Erythroblast (primary cell): ENCODE data around the gene PLCH1.

Experiments
- DNase-seq, 2 experiments: peaks; one replicate each; lab custom pipeline; 2025; lab: John Stamatoyannopoulos, UW
- GATA1 ChIP-seq: IDR thresholded peaks from 2 replicates; pipeline ENCODE4 v1.6.1; 2011; ENCODE audit warnings: low read depth, mild to moderate bottlenecking, control low read depth, low read length, moderate library complexity
- POLR2A ChIP-seq: IDR thresholded peaks from 2 replicates; pipeline ENCODE4 v1.6.1; 2011; ENCODE audit warnings: mild to moderate bottlenecking, low read length

PLCH1 gene

GRCh38 chr3:155608228-155608920 is 136.5 kb downstream of the PLCH1 start:
- TF ChIP-seq POLR2A: no peak
- TF ChIP-seq GATA1: no peak
- no peak for DNase-seq

GRCh38 chr3:155607761-155608160 is 137.1 kb downstream of the PLCH1 start:
- DNase-seq: no peak
- TF ChIP-seq POLR2A (no peak), GATA1 (no peak)

GRCh38 chr3:155605571-155605970 is 139.3 kb downstream of the PLCH1 start:
- TF ChIP-seq GATA1 (no peak), POLR2A (no peak)
- no peak for DNase-seq

GRCh38 chr3:155604967-155605366 is 139.9 kb downstream of the PLCH1 start:
- TF ChIP-seq GATA1: no peak
- no peak for TF ChIP-seq POLR2A
- DNase-seq: no peak

- DNase-seq: no peak
- TF ChIP-seq POLR2A: no peak
These were observed 140.7 kb downstream of the PLCH1 start for GRCh38 chr3:155604126-155604525.

- no peak for TF ChIP-seq GATA1
- no peak for TF ChIP-seq POLR2A
- no peak for DNase-seq
These were observed 141.6 kb downstream of the PLCH1 start for GRCh38 chr3:155603302-155603701.

GRCh38 chr3:155602307-155602706 is 142.6 kb downstream of the PLCH1 start:
- no peak for DNase-seq
- no peak for TF ChIP-seq POLR2A
- TF ChIP-seq GATA1: no peak

GRCh38 chr3:155598671-155599070 is 146.2 kb downstream of the PLCH1 start:
- TF ChIP-seq POLR2A: no peak
- DNase-seq: no peak

- TF ChIP-seq POLR2A (no peak), GATA1 (no peak)
- DNase-seq: no peak
These were observed 148.3 kb downstream of the PLCH1 start for GRCh38 chr3:155596615-155597014.

- DNase-seq: no peak
- no peak for TF ChIP-seq GATA1
- no peak for TF ChIP-seq POLR2A
These were observed 149.5 kb downstream of the PLCH1 start for GRCh38 chr3:155595371-155595770.

GRCh38 chr3:155594526-155595187 is 150.2 kb downstream of the PLCH1 start:
- TF ChIP-seq POLR2A: no peak
- no peak for TF ChIP-seq GATA1
- DNase-seq: no peak

- DNase-seq: no peak
- TF ChIP-seq POLR2A (no peak), GATA1 (no peak)
These were observed 157.3 kb downstream of the PLCH1 start for GRCh38 chr3:155587581-155587980.

- no peak for TF ChIP-seq POLR2A
- no peak for TF ChIP-seq GATA1
- DNase-seq: no peak
These were observed 159.5 kb downstream of the PLCH1 start for GRCh38 chr3:155585384-155585783.

- TF ChIP-seq GATA1: no peak
- no peak for TF ChIP-seq POLR2A
- DNase-seq: no peak
These were observed 163.3 kb downstream of the PLCH1 start for GRCh38 chr3:155581579-155581978.

- no peak for DNase-seq
- no peak for TF ChIP-seq GATA1
- no peak for TF ChIP-seq POLR2A
These were observed 172.8 kb downstream of the PLCH1 start for GRCh38 chr3:155572085-155572484.
